ENCODE results near the gene CACNA1F. TPM values are rescaled to one million over a fixed set of nuclear protein-coding genes. Genes with fewer than 3 reads are reported as not detected.
A peak's percentile ranks its signal among the peaks of the same experiment; 100 is the strongest.

The CACNA1F gene
- total and polyA plus RNA-seq, 9 of the 15 experiments (the other 6 are each of a cell fraction or from before 2014, with no cell fraction given): under 0.01 to 0.41 (median 0.03) TPM; not detected in 3

DNA sequence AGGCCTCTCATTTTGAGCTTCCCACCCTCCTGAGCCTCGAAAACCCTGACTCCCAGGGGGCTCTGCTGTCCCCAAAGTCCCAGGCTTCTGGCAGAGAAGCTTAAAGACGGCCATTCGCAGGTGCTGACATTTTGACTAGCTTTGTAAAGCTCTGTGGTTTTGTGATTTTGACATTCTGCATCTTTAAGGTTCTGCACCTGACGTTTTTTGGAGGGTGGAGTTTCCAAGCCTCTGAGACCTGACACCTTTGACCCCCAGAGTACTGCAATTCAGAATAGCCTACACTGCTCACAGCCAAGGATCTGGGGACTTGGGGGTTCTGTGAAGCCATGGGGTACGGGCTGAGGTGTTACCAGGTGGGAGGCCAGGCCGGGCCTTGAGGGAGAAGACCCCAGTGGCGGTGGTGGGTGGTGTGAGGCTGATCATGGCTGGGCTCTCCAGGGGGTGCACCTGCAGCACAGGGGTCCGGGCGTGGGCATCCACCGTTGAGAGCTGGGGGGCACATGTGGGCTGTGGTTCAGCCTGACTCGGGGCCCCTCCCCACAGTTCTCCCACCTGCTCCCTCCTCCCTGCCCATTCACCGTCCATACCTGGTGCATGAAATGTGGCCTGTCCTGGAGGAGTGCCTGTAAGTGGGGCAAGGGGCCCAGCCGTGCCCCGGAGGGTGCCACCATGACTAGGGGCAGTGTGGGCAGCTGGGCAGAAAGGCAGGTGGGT lies 24.1 kb upstream of the CACNA1F start:
- CTCF ChIA-PET (ENCODE audit: low intra/inter-chr PET ratio): no interaction called here
- Histone ChIP-seq H3K9ac (ENCODE audit: insufficient read depth in 1 of 2, low read depth in 2 of 2, low read length in 2 of 2) (no peak overlapping the region), H3K9me3 (replicated peaks; ENCODE audit: control insufficient read depth, insufficient read depth, low read depth, low read length) (no peaks in the 10 kb centered on the region), H3K4me2 (ENCODE audit: insufficient read depth, low read length) (no peak overlapping the region), H3K4me1 (replicated peaks in 1 of 2; ENCODE audit: control insufficient read depth in 2 of 2, insufficient read depth in 2 of 2, low read length in 2 of 2) (peaks cover 0 to 14% of the 10 kb centered on the region in 2 experiments; a peak in 3 of 5 replicates), H4K20me1 (replicated peaks; ENCODE audit: control insufficient read depth, insufficient read depth, low read length) (no peaks in the 10 kb centered on the region), H3K27ac (ENCODE audit: extremely low read depth, low read depth, low read length) (no peak overlapping the region), H3K4me3 (no peak overlapping the region), H3K9me1 (ENCODE audit: control insufficient read depth, insufficient read depth, low read length) (no peaks in the 10 kb centered on the region), H3K36me3 (ENCODE audit: control insufficient read depth, insufficient read depth, low read length) (no peaks in the 10 kb centered on the region), H3K79me2 (ENCODE audit: control insufficient read depth, insufficient read depth, low read length) (no peaks in the 10 kb centered on the region), H3K27me3 (ENCODE audit: control insufficient read depth in 2 of 2, insufficient read depth in 2 of 2, low read length in 2 of 2) (no peaks in the 10 kb centered on the region), H2AFZ (ENCODE audit: low read depth, low read length) (no peak overlapping the region)
- intact Hi-C loops (cut with micrococcal nuclease) (no loop called here), in situ Hi-C loops (cut with MboI) (no loop called here)
- POLR2A ChIA-PET: interaction anchor here (0.6 to 1.5 kb wide), 4 partner anchors 8 to 630 kb away, joined by 3 to 5 read pairs (median 4); no protein-coding TSS in a partner anchor
- TF ChIP-seq PTTG1 (tag; IDR thresholded peaks at IDR 0.05; ENCODE audit: low read depth): no peak
- TF ChIP-seq POLR2G (IDR thresholded peaks at IDR 0.05; ENCODE audit: low read depth, low read length): peak; percentile 48; the same call in 1 of the 2 replicates
- TF ChIP-seq HDAC8 (tag; IDR thresholded peaks at IDR 0.05): no peak
- BruUV-seq (replicated peaks): no TSS peak
- ATAC-seq (0 out of 3 replicates have a peak, but pooled peaks have one; percentile 14), FAIRE-seq (no peak), DNase-seq (ENCODE audit: extremely low read depth in 1 of 4, low spot score in 3 of 4) (no peak)
- WGBS (ENCODE audit: insufficient coverage, low coverage, missing lambda C conversion rate): 51% methylated on average over 11 of the region's 14 CpGs
